Effector CD8-positive, alpha-beta T cell (primary cell): ENCODE measurements around the gene CLEC4M.

ENCODE experiments used
- DNase-seq: peaks from one replicate; lab custom pipeline; 2025; lab: John Stamatoyannopoulos, UW
- total RNA-seq, 4 experiments: gene quantifications; one replicate each; lab custom pipeline; 2026; lab: John Stamatoyannopoulos, UW

The CLEC4M gene, protein sequence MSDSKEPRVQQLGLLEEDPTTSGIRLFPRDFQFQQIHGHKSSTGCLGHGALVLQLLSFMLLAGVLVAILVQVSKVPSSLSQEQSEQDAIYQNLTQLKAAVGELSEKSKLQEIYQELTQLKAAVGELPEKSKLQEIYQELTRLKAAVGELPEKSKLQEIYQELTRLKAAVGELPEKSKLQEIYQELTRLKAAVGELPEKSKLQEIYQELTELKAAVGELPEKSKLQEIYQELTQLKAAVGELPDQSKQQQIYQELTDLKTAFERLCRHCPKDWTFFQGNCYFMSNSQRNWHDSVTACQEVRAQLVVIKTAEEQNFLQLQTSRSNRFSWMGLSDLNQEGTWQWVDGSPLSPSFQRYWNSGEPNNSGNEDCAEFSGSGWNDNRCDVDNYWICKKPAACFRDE
- total RNA-seq, result 0 to 0.53 (median 0) reads per million in 4 experiments

DNA sequence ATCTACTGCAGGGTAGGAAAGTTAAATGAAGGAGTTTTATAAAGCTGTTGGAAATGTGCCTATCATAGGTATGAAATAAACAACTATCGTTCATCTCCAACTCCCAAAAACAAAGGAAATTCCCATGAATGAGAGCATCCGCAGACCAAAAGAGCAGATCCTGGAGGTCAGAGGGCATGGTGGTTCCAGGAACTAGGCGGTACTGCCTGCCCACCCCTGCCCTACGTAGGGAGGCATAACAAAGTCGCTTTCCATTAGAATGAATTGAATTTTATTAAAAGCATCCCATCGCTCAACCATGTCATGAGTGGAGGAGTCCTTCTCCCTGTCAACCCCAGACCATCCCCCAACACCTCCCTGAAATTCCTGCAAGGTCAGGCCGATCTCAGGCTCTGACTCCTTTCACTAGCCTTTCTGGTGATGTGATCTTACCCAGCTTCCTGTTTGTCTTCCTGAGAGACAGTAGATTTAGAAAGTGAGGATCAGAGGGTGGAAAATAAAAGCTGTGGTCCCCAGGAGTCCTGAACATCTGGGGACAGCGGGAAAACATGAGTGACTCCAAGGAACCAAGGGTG lies at the start of gene CLEC4M:
Gene CLEC4M (plus strand): TSS at position 525 of the 575 bp plus-strand sequence. CDS start 24 bp downstream, at position 549.
- DNase-seq, result no peak

GRCh38 chr19:7715671-7716070 lies 47.4 kb upstream of the CLEC4M start:
- DNase-seq, result no peak

DNA sequence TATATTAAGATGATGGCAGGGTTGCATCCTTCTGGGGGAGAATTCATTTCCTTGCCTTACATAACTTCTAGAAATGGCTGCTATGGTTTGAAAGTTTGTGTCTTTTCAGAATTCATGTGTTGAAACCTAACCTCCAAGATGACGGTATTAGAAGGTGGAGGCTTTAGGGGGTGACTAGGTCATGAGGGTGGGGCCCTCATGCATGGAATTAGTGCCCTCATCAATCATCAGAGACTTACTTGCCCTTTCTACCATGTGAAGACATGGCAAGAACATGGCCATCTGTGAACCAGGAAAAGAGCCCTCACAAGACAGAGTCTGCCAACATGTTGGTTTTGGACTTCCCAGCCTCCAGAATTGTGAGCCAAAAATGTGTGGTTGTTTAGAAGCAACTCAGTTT lies 46.3 kb upstream of the CLEC4M start:
- DNase-seq, result no peak

DNA sequence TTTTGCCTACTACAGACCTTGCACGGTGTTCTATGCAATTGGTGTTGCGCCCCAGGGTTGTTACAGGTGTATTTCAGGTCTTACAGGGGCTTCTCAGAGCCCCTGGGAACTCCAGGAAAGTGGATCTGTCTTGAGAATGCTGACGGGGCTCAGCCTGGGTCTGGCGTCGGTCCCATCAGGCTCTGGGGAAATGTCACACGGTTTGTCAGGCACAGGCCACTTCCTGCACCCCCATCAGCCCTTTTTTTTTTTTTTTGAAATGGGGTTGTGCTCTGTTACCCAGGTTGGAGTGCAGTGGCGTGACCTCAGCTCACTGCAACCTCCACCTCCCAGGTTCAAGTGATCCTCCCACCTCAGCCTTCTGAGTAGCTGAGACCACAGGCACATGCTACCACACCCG lies 44.4 kb upstream of the CLEC4M start:
- DNase-seq, result no peak

- DNase-seq, result no peak
Measured at GRCh38 chr19:7720351-7720750, 42.7 kb upstream of the CLEC4M start.

DNA sequence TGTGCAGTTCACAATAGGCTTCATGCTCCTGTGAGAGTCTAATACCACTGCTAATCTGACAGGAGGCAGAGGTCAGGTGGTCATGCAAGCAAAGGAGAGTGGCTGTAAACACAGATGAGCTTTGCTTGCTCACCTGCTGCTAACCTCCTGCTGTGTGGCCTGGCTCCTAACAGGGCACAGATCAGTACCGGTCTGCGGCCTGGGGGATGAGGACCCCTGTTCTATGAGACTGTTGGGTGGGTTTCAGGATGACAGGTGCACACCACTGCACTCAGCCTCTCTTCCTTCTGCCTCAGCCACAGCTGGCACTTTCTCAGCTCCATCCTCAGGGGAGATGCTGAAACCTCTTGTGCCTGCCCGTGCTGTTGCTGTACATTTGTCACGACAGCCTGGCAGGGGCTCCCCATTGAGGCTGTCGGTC lies 40.8 kb upstream of the CLEC4M start:
- no peak for DNase-seq

GRCh38 chr19:7725791-7726190 lies 37.3 kb upstream of the CLEC4M start:
- DNase-seq, result no peak

DNA sequence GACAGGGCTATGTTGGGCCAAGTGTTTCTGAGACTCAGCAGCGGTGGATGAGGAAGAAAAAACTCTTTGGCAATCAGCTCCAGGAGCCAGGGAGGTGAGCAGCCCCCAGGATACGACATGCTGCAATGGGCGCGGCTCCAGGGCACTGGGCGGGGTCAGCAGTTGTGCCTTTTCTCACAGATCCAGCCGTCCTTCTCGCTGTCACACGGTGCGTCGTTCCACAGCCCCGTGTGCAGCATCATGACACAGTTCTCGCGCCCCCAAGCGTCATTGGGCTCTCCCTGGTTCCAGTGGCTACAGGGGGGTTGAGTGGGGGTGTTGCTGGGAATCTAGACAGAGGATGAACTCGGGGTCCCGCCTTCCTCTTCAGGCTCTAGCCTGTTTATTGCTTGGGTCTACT lies 33.8 kb upstream of the CLEC4M start:
- DNase-seq, result no peak

DNA sequence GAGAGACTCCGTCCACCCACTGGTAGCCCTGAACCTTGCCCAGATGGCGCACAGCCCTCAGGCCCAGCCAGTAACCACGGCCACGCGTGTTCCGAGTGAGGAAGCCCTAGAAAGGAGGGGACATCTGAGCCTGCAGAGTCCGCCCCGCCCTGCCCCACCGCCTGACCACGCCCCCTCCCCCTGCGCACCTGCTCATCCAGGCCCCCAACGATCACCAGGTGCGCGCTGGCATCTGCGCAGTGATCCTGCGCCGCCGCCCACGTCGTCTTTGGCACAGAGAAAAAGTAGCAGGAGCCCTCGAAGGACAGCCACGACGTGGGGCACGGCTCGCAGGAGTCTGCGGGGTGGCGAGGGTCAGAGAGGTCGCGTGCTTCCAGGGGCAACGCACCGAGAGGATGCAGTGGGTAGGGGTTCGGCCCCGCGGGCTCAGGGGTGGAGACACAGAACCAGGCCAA lies 33.2 kb upstream of the CLEC4M start:
- DNase-seq, result no peak

GRCh38 chr19:7730286-7731217 lies 32.5 kb upstream of the CLEC4M start:
- no peak for DNase-seq

DNA sequence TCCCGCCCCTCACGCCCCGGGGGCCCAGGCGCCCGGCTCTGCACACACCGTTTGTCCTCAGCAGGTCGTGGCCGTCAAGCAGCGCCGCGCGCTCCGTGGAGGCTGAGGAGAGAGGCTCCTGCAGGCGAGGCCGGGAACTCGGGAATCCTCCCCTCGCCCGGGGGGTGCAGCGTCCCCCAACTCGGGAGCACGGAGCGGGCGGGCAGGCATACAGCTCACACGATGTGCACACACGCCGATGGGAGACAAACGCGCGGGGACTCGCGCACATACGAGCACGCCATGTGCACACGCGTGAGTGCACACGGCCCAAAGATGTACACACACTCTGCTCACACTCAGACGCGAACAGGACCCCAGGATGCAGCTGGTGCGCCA lies 31.8 kb upstream of the CLEC4M start:
- DNase-seq, result no peak

DNA sequence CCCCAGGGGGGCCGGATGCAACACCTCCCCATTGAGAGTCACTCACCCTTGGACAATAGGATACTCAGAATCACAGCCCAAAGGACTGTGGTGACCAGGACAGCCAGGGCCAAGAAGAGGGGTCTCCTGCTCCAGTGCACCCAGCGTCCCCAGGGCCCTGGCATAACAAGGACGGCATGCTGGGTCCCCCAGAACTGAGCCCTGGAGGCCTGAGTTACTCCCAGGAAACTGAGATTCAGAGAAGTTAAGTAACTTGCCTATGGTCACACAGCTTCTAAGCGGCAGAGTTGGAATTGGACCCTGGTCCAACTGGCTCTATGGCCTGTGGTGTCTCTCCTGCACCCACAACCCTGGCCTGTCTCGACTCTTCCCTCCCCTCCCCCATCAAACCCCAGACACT lies 31.4 kb upstream of the CLEC4M start:
- no peak for DNase-seq

DNA sequence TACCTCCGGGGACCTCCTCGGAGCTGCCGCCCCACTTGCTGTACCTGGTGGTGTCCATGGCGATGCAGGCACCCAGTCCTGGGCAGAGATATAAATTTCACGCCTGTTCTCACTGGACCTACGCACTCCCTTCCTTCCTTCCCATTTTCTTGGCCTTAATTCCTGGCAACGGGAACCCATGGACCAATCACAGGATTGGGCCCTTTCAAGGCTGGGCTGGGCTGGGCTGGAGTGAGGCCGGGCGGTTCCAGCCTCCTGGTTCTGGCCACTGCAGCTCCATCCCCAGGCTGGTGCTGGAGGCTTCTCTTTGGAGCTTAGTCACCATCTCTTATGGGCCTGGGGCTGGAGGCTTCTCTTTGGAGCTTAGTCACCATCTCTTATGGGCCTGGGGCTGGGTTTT lies 31.0 kb upstream of the CLEC4M start, which contains the start of gene CLEC4G:
Gene CLEC4G (minus strand): TSS at position 66 of the 400 bp plus-strand sequence. CDS start 8 bp downstream, at position 58.
- no peak for DNase-seq

DNA sequence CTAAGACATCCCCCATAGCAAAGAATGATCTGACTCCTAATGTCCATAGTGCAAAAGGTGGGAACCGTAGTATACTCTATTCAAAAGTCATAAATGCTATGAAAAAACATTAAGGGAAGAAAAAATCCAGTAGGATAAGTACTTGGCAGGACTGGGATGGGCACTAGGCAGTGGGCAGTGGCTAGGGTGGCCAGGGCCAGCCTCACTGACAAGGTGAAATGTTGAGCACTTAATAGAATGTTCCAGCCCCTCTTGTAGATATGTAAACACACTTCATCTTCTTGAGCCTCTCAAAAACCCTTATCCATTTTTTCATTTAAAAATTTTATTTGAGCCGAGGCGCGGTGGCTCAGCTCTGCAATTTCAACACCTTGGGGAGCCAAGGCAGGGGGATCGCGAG lies 29.7 kb upstream of the CLEC4M start:
- DNase-seq, result no peak

DNA sequence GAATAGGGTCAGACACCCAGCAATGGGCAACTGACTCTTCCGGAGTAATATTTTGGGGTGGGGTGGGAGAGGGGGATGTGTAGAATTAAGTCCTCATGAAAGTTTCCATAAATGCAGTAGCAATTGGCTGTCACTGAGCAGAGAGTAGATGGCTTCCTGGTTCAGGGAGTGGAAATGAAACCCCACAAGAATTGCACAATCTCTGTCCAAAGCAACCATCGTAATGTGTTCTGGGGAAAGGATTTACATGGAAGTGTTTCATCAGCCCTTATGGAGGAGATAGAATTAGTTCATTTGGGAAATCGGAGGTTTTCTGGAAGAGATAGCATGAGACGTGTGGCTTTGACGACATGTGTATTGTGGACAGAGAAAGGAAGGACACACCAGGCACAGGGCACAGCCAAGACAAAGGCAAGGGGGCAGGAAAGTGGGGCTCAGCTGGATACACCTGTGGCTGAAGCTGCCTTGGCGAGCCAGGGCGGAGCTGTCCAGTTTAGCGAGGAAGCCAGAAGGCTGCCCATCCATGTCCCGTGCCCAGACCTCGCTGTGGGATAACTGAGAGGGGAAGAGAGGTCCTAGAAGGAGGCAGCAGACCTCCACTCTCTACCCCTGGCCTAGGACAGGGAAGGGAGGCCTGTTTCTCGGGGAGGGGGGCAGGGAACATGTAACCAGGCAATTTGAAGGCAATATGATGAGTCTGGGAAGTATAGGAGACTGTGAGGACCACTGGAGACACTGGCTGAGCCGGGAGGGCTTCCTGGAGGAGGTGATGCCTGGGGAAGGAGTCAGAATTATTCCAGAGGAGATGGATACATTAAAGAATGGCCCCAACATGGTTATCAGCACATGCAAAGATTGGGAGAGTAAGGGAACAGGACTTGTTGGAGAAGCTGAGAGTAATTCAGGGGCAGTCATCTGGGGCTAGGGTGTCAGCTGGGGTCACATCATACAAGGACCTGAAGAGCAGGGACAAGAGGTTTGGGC lies 28.5 kb upstream of the CLEC4M start:
- DNase-seq, result no peak

DNA sequence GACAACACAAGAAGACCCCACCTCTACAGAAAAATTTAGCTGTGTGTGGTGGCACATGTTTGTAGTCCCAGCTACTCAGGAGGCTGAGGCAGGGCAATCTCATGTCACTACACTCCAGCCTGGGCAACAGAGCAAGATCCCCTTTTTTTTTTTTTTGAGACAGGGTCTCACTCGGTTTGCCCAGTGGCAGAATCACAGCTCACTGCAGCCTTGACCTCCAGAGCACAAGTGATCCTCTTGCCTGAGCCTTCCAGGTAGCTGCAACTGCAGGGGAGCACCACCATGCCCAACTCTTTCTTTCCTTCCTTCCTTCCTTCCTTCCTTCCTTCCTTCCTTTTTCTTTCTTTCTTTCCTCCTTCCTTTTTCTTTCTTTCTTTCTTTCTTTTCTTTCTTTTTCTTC lies 26.9 kb upstream of the CLEC4M start:
- no peak for DNase-seq

DNA sequence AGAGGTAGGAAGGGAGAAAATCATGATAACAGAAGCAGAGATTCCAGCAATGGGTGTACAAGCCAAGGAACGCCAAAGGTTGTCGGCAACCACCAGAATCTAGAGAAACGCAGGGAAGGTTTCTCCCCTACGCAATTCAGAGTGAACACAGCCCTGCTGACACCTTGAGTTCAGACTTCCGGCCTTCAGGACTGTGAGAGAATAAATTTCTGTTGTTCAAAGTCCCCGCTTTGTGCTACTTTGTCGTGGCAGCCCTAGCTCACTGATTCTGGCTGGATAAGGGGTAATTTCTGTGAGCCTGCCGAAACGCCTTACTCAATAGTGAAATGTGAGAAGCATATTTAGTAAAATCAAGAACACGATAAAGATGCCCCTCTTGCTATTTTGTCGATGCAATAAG lies 25.8 kb upstream of the CLEC4M start:
- DNase-seq, result no peak

DNA sequence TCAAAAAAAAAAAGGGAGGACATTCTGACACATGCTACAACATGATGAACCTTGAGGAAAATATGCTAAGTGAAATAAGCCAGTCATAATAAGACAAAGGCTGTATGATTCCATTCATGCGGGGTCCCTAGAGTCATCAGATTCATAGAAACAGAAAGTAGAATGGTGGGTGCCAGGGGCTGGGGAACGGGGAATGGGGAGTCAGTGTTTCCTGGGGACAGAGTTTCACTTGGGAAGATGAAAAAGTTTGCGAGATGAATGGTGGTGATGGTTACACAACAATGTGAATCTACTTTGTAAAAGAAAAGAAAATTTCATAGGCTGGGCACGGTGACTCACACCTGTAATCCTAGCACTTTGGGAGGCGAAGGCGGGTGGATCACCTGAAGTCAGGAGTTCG lies 25.0 kb upstream of the CLEC4M start:
- no peak for DNase-seq

GRCh38 chr19:7739211-7739755 lies 23.8 kb upstream of the CLEC4M start:
- DNase-seq, result no peak

GRCh38 chr19:7739801-7740681 lies 23.0 kb upstream of the CLEC4M start:
- no peak for DNase-seq
